Activated B cell treated with CpG ODN at 0.5 μM for 24 hours (primary cell): ENCODE measurements around the gene PLA2G3. TPM values are rescaled to one million over a fixed set of nuclear protein-coding genes. Genes with fewer than 3 reads are reported as not detected.

Experiments
- ATAC-seq: fragments of 200-7000 bp; cut with Tn5 transposase; one replicate; pipeline ENCODE4 v1.10.0; 2021; ENCODE audit warnings: low read depth, mild to moderate bottlenecking, moderate library complexity
- CTCF ChIA-PET: fragments of 350-600 bp; sonication (Branson Sonifier 250); formaldehyde crosslinking; loops from one replicate; lab custom pipeline; 2021; ENCODE audit warnings: antibody characterized with exemption; lab: Charles Lee
- POLR2A ChIA-PET: fragments of 350-600 bp; sonication (Branson Sonifier 250); formaldehyde crosslinking; loops from one replicate; lab custom pipeline; 2021; ENCODE audit warnings: antibody characterized with exemption; lab: Charles Lee
- DNase-seq: peaks from one replicate; pipeline ENCODE4 v3.0.0; 2022
- H3K27ac Mint-ChIP-seq: one replicate; pipeline ENCODE4 v1.8.0; 2020; ENCODE audit warnings: mixed read lengths
- H3K27me3 Mint-ChIP-seq: one replicate; pipeline ENCODE4 v1.8.0; 2021; ENCODE audit warnings: mixed read lengths
- H3K36me3 Mint-ChIP-seq: one replicate; pipeline ENCODE4 v1.8.0; 2021; ENCODE audit warnings: low read depth, mixed read lengths
- H3K4me1 Mint-ChIP-seq: one replicate; pipeline ENCODE4 v1.8.0; 2021; ENCODE audit warnings: mixed read lengths
- H3K4me3 Mint-ChIP-seq: one replicate; pipeline ENCODE4 v1.8.0; 2020; ENCODE audit warnings: mild to moderate bottlenecking, mixed read lengths
- H3K9me3 Mint-ChIP-seq: one replicate; pipeline ENCODE4 v1.8.0; 2020; ENCODE audit warnings: mixed read lengths
- intact Hi-C: fragments of 100-400 bp; cut with micrococcal nuclease; formaldehyde crosslinking; loops from one replicate; pipeline ENCODE4 v1.15.1; 2024
- total RNA-seq: library from RNA; stranded (reverse); gene quantifications from 2 replicates; pipeline ENCODE4 v1.2.3, GENCODE V29; 2022
- TF ChIP-seq, protein P1 (sequence below): fragments of 200-600 bp; IDR thresholded peaks from one replicate; pipeline ENCODE4 v1.8.0; 2022; ENCODE audit warnings: antibody characterized with exemption, mild to moderate bottlenecking

PLA2G3 gene
- total RNA-seq = not detected in 2 replicates

- Mint-ChIP-seq H3K9me3 (peaks cover 3% of the 10 kb centered on the region), H3K27ac (no peak within 1 kb of the TSS), H3K4me3 (no peak within 1 kb of the TSS), H3K27me3 (peaks cover 11% of the 10 kb centered on the region), H3K36me3 (no peaks in the 10 kb centered on the region), H3K4me1 (no peaks in the 10 kb centered on the region)
- no peak for ATAC-seq
- intact Hi-C loops = no loop called here
- DNase-seq = no peak
- ChIA-PET POLR2A (no interaction called here), CTCF (interaction anchor here (0.6 kb wide), 1 partner anchor 25 kb away, joined by 4 read pairs; no protein-coding TSS in a partner anchor)
- TF ChIP-seq, protein P1, sequence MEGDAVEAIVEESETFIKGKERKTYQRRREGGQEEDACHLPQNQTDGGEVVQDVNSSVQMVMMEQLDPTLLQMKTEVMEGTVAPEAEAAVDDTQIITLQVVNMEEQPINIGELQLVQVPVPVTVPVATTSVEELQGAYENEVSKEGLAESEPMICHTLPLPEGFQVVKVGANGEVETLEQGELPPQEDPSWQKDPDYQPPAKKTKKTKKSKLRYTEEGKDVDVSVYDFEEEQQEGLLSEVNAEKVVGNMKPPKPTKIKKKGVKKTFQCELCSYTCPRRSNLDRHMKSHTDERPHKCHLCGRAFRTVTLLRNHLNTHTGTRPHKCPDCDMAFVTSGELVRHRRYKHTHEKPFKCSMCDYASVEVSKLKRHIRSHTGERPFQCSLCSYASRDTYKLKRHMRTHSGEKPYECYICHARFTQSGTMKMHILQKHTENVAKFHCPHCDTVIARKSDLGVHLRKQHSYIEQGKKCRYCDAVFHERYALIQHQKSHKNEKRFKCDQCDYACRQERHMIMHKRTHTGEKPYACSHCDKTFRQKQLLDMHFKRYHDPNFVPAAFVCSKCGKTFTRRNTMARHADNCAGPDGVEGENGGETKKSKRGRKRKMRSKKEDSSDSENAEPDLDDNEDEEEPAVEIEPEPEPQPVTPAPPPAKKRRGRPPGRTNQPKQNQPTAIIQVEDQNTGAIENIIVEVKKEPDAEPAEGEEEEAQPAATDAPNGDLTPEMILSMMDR = no peak
Observed at GRCh38 chr22:31139866-31140716, at the start of gene PLA2G3. TSS of gene PLA2G3 (minus strand) at chr22:31140508. CDS start at chr22:31140354, 154 bp downstream.

GRCh38 chr22:31187627-31188026 lies 47.3 kb upstream of the PLA2G3 start:
- POLR2A ChIA-PET = no interaction called here
- no peaks in the 10 kb centered on the region for H3K27me3 Mint-ChIP-seq
- CTCF ChIA-PET = no interaction called here
- no peak overlapping the region for H3K4me3 Mint-ChIP-seq
- DNase-seq (no peak), ATAC-seq (no peak)
- intact Hi-C loops = no loop called here
- H3K4me1 Mint-ChIP-seq = no peaks in the 10 kb centered on the region
- peaks cover 39% of the 10 kb centered on the region for H3K36me3 Mint-ChIP-seq
- TF ChIP-seq, protein P1 = no peak
- H3K9me3 Mint-ChIP-seq = no peaks in the 10 kb centered on the region
- H3K27ac Mint-ChIP-seq = no peak overlapping the region

DNA sequence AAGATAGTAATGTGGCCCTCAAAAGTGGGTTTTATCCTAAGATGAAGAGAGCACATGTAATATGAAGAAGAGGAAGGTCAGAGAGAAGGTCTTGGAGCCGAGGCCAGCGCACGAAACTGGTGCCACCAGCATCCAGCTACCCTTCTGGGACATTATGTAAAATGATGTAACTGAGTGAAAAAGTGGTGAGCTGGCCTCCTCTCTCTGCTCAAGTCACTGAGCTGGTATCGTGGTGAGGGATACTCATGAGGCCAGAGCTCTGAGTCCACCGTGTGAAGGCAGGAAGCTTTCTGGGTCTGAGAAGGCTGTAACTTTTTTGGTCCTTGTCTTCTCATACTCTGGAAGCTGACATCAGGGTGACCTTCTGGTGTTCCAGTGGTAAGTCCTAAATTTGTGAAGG lies 44.7 kb upstream of the PLA2G3 start:
- no peak overlapping the region for H3K27ac Mint-ChIP-seq
- TF ChIP-seq, protein P1 = no peak
- ChIA-PET CTCF (no interaction called here), POLR2A (no interaction called here)
- no peak for DNase-seq
- no peak overlapping the region for H3K4me3 Mint-ChIP-seq
- H3K36me3 Mint-ChIP-seq = peaks cover 36% of the 10 kb centered on the region
- peaks cover 2% of the 10 kb centered on the region for H3K9me3 Mint-ChIP-seq
- intact Hi-C loops = no loop called here
- no peak for ATAC-seq
- no peaks in the 10 kb centered on the region for H3K4me1 Mint-ChIP-seq
- no peaks in the 10 kb centered on the region for H3K27me3 Mint-ChIP-seq

- intact Hi-C loops = no loop called here
- no peak overlapping the region for H3K27ac Mint-ChIP-seq
- no peaks in the 10 kb centered on the region for H3K27me3 Mint-ChIP-seq
- ChIA-PET POLR2A (no interaction called here), CTCF (no interaction called here)
- H3K36me3 Mint-ChIP-seq = peaks cover 36% of the 10 kb centered on the region
- H3K4me3 Mint-ChIP-seq = no peak overlapping the region
- DNase-seq (no peak), ATAC-seq (no peak)
- H3K9me3 Mint-ChIP-seq = peaks cover 2% of the 10 kb centered on the region
- H3K4me1 Mint-ChIP-seq = peaks cover 6% of the 10 kb centered on the region
- TF ChIP-seq, protein P1 = no peak
Observed at GRCh38 chr22:31184015-31184414, 43.7 kb upstream of the PLA2G3 start.

GRCh38 chr22:31179345-31179744 lies 39.0 kb upstream of the PLA2G3 start:
- Mint-ChIP-seq H3K36me3 (peaks cover 43% of the 10 kb centered on the region), H3K9me3 (peaks cover 2% of the 10 kb centered on the region), H3K27ac (no peak overlapping the region), H3K4me3 (no peak overlapping the region), H3K27me3 (no peaks in the 10 kb centered on the region), H3K4me1 (peaks cover 7% of the 10 kb centered on the region)
- intact Hi-C loops = no loop called here
- DNase-seq = no peak
- ATAC-seq = no peak
- CTCF ChIA-PET = no interaction called here
- POLR2A ChIA-PET = no interaction called here
- TF ChIP-seq, protein P1 = no peak
